Measurements from ENCODE around the gene GGNBP2.
"Not testable (repeated sequence)": the region's sequence is repeated elsewhere in the genome, so short reads cannot be mapped to it uniquely, and the experiment has no call there.

GGNBP2 gene

DNA sequence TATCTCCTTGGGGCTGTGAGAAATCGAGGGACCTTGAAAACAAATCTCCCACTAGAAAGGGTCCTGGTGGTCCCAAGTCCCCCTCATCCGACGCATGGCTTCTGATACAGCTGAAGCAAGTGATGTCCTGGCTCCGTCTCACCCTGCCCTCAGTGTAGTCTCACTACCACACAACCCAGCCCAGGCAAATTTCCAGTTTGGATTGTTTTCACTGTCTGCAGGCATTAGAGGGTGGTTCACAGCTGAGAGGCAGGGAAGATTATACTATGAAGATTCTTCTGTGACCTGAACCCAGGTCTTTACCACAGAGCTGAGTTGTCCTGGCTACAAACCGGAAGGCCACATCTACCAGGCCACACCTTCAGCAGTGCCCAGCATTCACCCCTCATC lies 40.6 kb upstream of the GGNBP2 start:
- H3K4me1 ChIP-seq (ENCODE audit: control insufficient read depth, insufficient read depth, low read length), result no peaks in the 10 kb centered on the region
- no peaks in the 10 kb centered on the region for H3K27me3 ChIP-seq (ENCODE audit: control insufficient read depth, insufficient read depth, low read length)
- no peak overlapping the region for H3K4me3 ChIP-seq (ENCODE audit: low read length)
- peaks cover 59% of the 10 kb centered on the region for H3K36me3 ChIP-seq (ENCODE audit: control insufficient read depth, insufficient read depth, low read length)
- no peak for DNase-seq (ENCODE audit: low read depth, low spot score)
- H3K9me3 ChIP-seq (ENCODE audit: control insufficient read depth, insufficient read depth, low read length), result no peaks in the 10 kb centered on the region
- H3K27ac ChIP-seq (ENCODE audit: low read length), result no peak overlapping the region
- WGBS (ENCODE audit: insufficient coverage, insufficient read length), result no CpG with 5 or more reads among the region's 5 CpGs

DNA sequence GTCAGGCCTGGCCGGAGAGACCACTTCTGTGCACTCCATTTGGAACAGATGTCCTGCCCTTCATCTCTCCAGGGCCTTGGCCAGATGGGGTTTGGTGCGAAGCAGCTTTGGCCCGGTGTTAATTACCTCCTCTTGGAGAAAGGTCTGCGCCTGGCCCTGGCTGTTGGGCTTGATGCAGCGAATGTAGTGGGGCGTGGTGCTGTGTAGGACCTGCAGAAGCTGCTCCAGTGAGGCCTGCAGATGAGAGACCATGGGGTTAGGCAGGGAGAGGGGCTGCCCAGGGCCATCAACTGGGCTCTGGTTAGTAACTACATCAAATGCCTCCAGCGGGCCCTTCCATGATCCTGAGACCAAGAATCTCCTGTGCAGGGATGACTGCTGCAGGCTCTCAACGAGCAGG lies 39.5 kb upstream of the GGNBP2 start:
- Histone ChIP-seq H3K27me3 (ENCODE audit: control insufficient read depth, insufficient read depth, low read length) (no peaks in the 10 kb centered on the region), H3K36me3 (ENCODE audit: control insufficient read depth, insufficient read depth, low read length) (peaks cover 62% of the 10 kb centered on the region), H3K4me1 (ENCODE audit: control insufficient read depth, insufficient read depth, low read length) (no peaks in the 10 kb centered on the region), H3K27ac (ENCODE audit: low read length) (no peak overlapping the region), H3K9me3 (ENCODE audit: control insufficient read depth, insufficient read depth, low read length) (no peaks in the 10 kb centered on the region), H3K4me3 (ENCODE audit: low read length) (no peak overlapping the region)
- WGBS (ENCODE audit: insufficient coverage, insufficient read length), result no CpG with 5 or more reads among the region's 8 CpGs
- DNase-seq (ENCODE audit: low read depth, low spot score), result no peak

DNA sequence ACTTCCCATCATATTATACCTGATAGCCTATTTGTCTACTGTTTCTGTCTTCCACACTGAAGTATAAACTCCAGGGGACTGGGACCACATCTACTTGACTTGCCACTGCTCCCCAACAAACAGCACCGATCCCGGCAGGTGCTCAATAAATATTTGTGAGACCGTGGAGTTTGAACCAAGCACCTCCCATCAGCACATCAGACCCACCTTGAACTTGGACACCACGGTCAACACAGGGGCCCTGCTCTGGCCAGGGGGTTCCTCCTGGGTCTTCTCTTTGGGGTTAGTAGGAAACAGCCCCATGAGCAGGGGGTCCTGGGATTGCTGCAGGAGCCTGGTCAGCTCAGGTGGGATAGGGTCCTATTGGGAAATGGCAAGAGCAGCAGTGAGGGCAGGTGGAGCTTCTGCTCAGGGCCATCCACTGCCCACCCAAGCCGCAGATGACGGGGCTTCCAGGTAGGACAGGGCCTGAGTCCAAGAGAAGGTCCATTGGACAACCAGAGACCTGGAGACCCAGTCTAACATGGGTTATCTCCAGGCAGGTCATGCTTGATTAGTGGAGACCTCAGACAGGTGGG lies 38.4 kb upstream of the GGNBP2 start:
- no peak for DNase-seq (ENCODE audit: low read depth, low spot score)
- Histone ChIP-seq H3K27me3 (ENCODE audit: control insufficient read depth, insufficient read depth, low read length) (no peaks in the 10 kb centered on the region), H3K4me3 (ENCODE audit: low read length) (no peak overlapping the region), H3K9me3 (ENCODE audit: control insufficient read depth, insufficient read depth, low read length) (no peaks in the 10 kb centered on the region), H3K4me1 (ENCODE audit: control insufficient read depth, insufficient read depth, low read length) (no peaks in the 10 kb centered on the region), H3K27ac (ENCODE audit: low read length) (no peak overlapping the region), H3K36me3 (ENCODE audit: control insufficient read depth, insufficient read depth, low read length) (peaks cover 63% of the 10 kb centered on the region)
- no CpG with 5 or more reads among the region's 6 CpGs for WGBS (ENCODE audit: insufficient coverage, insufficient read length)

DNA sequence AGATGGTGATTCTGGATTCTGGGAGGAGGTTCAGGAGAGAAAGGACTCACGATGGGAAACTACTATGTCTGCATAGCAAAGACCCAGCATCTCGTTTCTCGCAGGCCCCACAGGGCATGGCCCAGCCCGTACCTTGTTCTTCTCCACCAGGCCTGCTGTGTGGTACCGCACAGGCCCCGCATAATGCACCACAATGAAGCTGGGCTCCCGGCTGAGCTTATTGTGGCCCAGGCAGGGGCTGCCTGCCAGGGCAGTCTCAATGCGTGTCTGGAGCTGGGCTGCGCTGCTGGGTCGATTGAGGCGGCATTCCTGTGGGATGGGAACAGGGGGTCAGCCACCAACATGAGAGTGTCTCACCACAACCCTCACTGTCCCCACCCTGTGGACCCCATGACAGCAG lies 37.9 kb upstream of the GGNBP2 start:
- no peaks in the 10 kb centered on the region for H3K4me1 ChIP-seq (ENCODE audit: control insufficient read depth, insufficient read depth, low read length)
- H3K27ac ChIP-seq (ENCODE audit: low read length), result no peak overlapping the region
- no peaks in the 10 kb centered on the region for H3K27me3 ChIP-seq (ENCODE audit: control insufficient read depth, insufficient read depth, low read length)
- H3K36me3 ChIP-seq (ENCODE audit: control insufficient read depth, insufficient read depth, low read length), result peaks cover 64% of the 10 kb centered on the region
- H3K9me3 ChIP-seq (ENCODE audit: control insufficient read depth, insufficient read depth, low read length), result no peaks in the 10 kb centered on the region
- WGBS (ENCODE audit: insufficient coverage, insufficient read length), result no CpG with 5 or more reads among the region's 11 CpGs
- DNase-seq (ENCODE audit: low read depth, low spot score), result no peak
- no peak overlapping the region for H3K4me3 ChIP-seq (ENCODE audit: low read length)

DNA sequence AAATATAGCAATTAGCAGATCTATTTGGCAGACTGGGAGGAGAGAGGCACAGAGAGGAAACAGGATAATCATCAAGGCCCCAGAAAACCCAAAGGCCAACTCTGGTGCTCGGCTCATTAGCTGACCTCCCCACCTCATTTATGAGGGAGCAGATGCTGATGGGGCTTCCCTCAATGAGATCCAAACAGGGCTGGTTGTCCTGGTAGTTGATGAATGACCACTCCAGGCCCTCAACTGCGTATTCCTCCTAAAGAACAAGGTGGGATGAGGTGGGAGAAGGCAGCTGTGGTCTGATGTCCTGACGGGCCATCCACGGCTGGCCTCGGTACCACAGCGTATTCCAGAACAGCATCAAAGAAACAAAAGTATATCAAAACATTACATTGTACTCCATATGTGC lies 37.5 kb upstream of the GGNBP2 start:
- Histone ChIP-seq H3K4me1 (ENCODE audit: control insufficient read depth, insufficient read depth, low read length) (no peaks in the 10 kb centered on the region), H3K4me3 (ENCODE audit: low read length) (no peak overlapping the region), H3K27me3 (ENCODE audit: control insufficient read depth, insufficient read depth, low read length) (no peaks in the 10 kb centered on the region), H3K27ac (ENCODE audit: low read length) (no peak overlapping the region), H3K36me3 (ENCODE audit: control insufficient read depth, insufficient read depth, low read length) (peaks cover 64% of the 10 kb centered on the region), H3K9me3 (ENCODE audit: control insufficient read depth, insufficient read depth, low read length) (no peaks in the 10 kb centered on the region)
- WGBS (ENCODE audit: insufficient coverage, insufficient read length), result no CpG with 5 or more reads among the region's 6 CpGs
- DNase-seq (ENCODE audit: low read depth, low spot score), result no peak

DNA sequence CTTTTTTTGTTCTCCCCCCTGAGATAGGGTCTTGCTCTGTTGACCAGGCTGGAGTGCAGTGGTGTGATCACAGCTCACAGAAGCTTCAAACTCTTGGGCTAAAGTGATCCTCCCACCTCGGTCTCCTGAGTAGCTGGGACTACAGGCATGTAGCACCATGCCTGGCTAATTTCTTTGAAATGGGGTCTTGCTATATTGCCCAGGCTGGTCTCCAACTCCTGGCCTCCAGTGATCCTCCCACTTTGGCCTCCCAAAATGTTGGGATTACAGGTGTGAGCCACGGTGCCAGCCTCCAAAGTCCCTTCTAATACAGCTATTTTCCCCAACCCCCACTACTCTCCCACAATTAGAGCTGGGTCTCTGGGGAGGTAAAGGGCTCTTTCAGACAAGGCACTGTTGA lies 36.3 kb upstream of the GGNBP2 start:
- not testable (repeated sequence) for H3K4me3 ChIP-seq (ENCODE audit: low read length); H3K9me3 ChIP-seq (ENCODE audit: control insufficient read depth, insufficient read depth, low read length); H3K27me3 ChIP-seq (ENCODE audit: control insufficient read depth, insufficient read depth, low read length); DNase-seq (ENCODE audit: low read depth, low spot score); H3K27ac ChIP-seq (ENCODE audit: low read length); H3K4me1 ChIP-seq (ENCODE audit: control insufficient read depth, insufficient read depth, low read length)
- H3K36me3 ChIP-seq (ENCODE audit: control insufficient read depth, insufficient read depth, low read length), result peaks cover 66% of the 10 kb centered on the region
- WGBS (ENCODE audit: insufficient coverage, insufficient read length), result no CpG with 5 or more reads among the region's 2 CpGs

DNA sequence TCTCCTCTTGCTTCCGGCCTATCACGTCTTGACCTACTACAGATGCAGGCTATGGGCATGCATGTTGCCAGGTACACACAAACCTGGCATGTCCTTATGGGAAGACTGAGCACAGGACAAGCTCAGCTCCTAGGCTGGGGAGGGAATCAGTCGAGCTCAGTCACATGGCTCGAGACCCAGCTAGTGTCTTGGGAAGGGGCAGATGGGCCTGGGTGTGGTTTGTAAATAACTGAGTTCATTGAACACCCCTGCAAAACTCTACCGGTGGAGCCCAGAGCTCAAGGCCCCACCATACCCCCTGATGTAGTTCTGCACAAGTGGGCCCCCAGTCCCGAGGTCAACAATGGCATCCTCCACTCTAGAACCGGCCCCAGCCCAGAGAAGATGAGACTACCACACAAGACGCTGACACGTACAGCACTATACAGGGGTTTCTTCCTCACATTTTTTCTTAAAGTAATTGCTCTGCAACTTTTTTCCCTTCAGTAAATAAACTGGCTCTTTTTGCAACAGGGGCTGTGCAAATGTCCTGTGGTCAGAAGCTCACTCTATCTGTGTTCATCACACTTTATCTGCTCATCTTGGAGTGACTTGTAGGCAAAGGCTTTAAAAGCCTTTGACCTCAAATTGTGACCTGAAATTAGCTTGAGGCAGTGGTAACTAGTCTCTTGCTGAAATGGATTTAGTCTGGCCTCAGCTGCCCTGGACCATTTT lies 35.3 kb upstream of the GGNBP2 start:
- H3K4me3 ChIP-seq (ENCODE audit: low read length), result no peak overlapping the region
- H3K36me3 ChIP-seq (ENCODE audit: control insufficient read depth, insufficient read depth, low read length), result peaks cover 62% of the 10 kb centered on the region
- no peaks in the 10 kb centered on the region for H3K9me3 ChIP-seq (ENCODE audit: control insufficient read depth, insufficient read depth, low read length)
- no peak for DNase-seq (ENCODE audit: low read depth, low spot score)
- H3K27me3 ChIP-seq (ENCODE audit: control insufficient read depth, insufficient read depth, low read length), result no peaks in the 10 kb centered on the region
- no peaks in the 10 kb centered on the region for H3K4me1 ChIP-seq (ENCODE audit: control insufficient read depth, insufficient read depth, low read length)
- no CpG with 5 or more reads among the region's 9 CpGs for WGBS (ENCODE audit: insufficient coverage, insufficient read length)
- H3K27ac ChIP-seq (ENCODE audit: low read length), result no peak overlapping the region

DNA sequence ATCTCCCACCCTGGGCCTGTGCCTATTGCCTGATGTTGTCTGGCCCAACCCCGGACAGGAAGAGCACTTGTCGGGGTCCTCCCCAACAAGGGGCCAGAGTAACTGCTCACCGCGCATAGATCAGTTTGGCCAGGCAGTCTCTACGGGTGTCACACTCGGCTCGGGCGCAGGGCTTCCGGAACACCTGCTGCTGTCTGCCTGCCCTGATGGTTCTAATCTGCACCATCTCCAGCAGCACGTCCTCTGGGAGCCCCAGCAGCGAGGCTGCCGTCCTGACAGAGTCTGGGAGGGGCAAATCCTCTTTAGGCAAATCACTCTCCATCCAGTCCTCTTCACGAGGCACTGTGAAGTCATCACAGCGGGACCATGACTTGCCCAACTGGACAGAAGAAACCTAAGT lies 34.1 kb upstream of the GGNBP2 start:
- WGBS (ENCODE audit: insufficient coverage, insufficient read length), result no CpG with 5 or more reads among the region's 14 CpGs

DNA sequence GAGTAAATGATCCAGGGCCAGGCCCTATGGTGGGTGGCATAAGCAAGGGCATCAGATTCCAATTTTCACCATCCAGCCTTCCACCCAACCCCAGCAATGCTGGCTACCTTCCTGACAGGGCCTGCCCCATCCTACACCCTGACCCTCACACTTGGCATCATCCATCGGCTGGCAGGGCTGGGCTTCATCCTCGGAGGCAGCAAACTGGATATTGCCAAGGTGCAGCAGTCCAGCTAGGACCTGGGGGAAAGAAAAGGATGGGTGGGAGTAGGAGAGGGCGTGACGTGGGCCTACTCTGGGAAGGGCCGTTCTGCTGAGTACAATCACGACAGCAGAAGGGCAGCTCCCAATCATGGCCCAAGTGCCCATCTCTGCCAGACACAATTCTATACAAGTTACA lies 33.5 kb upstream of the GGNBP2 start:
- WGBS (ENCODE audit: insufficient coverage, insufficient read length), result no CpG with 5 or more reads among the region's 6 CpGs
- Histone ChIP-seq H3K4me3 (ENCODE audit: low read length) (no peak overlapping the region), H3K27me3 (ENCODE audit: control insufficient read depth, insufficient read depth, low read length) (no peaks in the 10 kb centered on the region), H3K9me3 (ENCODE audit: control insufficient read depth, insufficient read depth, low read length) (no peaks in the 10 kb centered on the region), H3K36me3 (ENCODE audit: control insufficient read depth, insufficient read depth, low read length) (peaks cover 52% of the 10 kb centered on the region), H3K27ac (ENCODE audit: low read length) (no peak overlapping the region), H3K4me1 (ENCODE audit: control insufficient read depth, insufficient read depth, low read length) (no peaks in the 10 kb centered on the region)
- no peak for DNase-seq (ENCODE audit: low read depth, low spot score)

More for the DNA sequence above, 34.1 kb upstream of the GGNBP2 start:
- Histone ChIP-seq H3K27me3 (ENCODE audit: control insufficient read depth, insufficient read depth, low read length) (no peaks in the 10 kb centered on the region), H3K9me3 (ENCODE audit: control insufficient read depth, insufficient read depth, low read length) (no peaks in the 10 kb centered on the region), H3K36me3 (ENCODE audit: control insufficient read depth, insufficient read depth, low read length) (peaks cover 58% of the 10 kb centered on the region), H3K4me3 (ENCODE audit: low read length) (no peak overlapping the region), H3K27ac (ENCODE audit: low read length) (no peak overlapping the region), H3K4me1 (ENCODE audit: control insufficient read depth, insufficient read depth, low read length) (no peaks in the 10 kb centered on the region)
- DNase-seq (ENCODE audit: low read depth, low spot score), result no peak

DNA sequence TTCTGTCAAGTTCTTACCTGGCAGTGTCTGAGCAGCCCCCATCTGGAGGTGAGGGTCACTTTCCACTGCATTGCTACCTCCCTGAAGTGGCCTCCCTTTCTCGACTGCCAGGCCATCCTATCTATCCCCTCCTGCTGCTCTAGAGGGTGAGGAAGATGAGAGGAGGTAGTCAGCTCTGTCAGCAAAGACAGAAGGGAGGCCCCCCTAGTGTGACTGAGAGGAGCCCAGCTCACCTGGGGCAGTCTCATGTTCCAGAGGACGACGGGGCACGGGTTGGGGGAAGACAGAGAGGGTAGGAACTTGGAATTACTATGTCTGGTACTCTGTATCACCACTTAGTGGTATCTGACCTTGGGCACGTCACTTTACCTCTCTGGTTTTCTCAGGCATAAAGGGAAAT lies 32.1 kb upstream of the GGNBP2 start:
- Histone ChIP-seq H3K4me3 (ENCODE audit: low read length) (no peak overlapping the region), H3K36me3 (ENCODE audit: control insufficient read depth, insufficient read depth, low read length) (peaks cover 40% of the 10 kb centered on the region), H3K27ac (ENCODE audit: low read length) (no peak overlapping the region), H3K4me1 (ENCODE audit: control insufficient read depth, insufficient read depth, low read length) (no peaks in the 10 kb centered on the region), H3K27me3 (ENCODE audit: control insufficient read depth, insufficient read depth, low read length) (no peaks in the 10 kb centered on the region), H3K9me3 (ENCODE audit: control insufficient read depth, insufficient read depth, low read length) (no peaks in the 10 kb centered on the region)
- no peak for DNase-seq (ENCODE audit: low read depth, low spot score)
- no CpG with 5 or more reads among the region's 5 CpGs for WGBS (ENCODE audit: insufficient coverage, insufficient read length)

DNA sequence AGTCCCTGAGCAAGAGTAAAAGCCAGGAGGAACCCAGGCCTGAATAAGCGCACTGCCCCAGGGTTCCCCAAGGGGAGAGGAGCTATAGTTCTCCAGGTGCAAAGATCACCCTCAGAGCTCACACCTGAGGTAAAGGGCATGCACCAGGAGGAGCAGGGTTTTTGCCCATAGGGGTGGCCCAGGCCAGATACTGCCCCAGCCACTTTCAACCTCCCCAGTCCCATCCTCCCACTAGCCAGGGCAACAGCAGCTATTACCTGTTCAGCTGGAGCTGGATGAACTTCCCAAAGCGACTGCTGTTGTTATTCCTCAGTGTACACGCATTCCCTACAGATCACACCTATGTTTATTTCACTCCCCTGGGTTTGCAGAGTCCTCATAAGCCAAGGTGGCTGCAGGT lies 29.9 kb upstream of the GGNBP2 start:
- H3K4me1 ChIP-seq (ENCODE audit: control insufficient read depth, insufficient read depth, low read length), result no peaks in the 10 kb centered on the region
- no CpG with 5 or more reads among the region's 3 CpGs for WGBS (ENCODE audit: insufficient coverage, insufficient read length)
- H3K27ac ChIP-seq (ENCODE audit: low read length), result no peak overlapping the region
- DNase-seq (ENCODE audit: low read depth, low spot score), result no peak
- H3K9me3 ChIP-seq (ENCODE audit: control insufficient read depth, insufficient read depth, low read length), result no peaks in the 10 kb centered on the region
- H3K27me3 ChIP-seq (ENCODE audit: control insufficient read depth, insufficient read depth, low read length), result no peaks in the 10 kb centered on the region
- H3K36me3 ChIP-seq (ENCODE audit: control insufficient read depth, insufficient read depth, low read length), result peaks cover 31% of the 10 kb centered on the region
- H3K4me3 ChIP-seq (ENCODE audit: low read length), result no peak overlapping the region

All from iPS DF 6.9 (cell line).